HG03103 (cell line): ENCODE data around the gene ASNS.
"Not testable (repeated sequence)": the region's sequence is repeated elsewhere in the genome, so short reads cannot be mapped to it uniquely, and the experiment has no call there.

Source experiments
- ATAC-seq: cut with Tn5 transposase; IDR thresholded peaks from one replicate; pipeline ENCODE4 v1.9.1; 2021; ENCODE audit warnings: low read depth; ENCODE audit not compliant: unreplicated experiment

Gene ASNS

DNA sequence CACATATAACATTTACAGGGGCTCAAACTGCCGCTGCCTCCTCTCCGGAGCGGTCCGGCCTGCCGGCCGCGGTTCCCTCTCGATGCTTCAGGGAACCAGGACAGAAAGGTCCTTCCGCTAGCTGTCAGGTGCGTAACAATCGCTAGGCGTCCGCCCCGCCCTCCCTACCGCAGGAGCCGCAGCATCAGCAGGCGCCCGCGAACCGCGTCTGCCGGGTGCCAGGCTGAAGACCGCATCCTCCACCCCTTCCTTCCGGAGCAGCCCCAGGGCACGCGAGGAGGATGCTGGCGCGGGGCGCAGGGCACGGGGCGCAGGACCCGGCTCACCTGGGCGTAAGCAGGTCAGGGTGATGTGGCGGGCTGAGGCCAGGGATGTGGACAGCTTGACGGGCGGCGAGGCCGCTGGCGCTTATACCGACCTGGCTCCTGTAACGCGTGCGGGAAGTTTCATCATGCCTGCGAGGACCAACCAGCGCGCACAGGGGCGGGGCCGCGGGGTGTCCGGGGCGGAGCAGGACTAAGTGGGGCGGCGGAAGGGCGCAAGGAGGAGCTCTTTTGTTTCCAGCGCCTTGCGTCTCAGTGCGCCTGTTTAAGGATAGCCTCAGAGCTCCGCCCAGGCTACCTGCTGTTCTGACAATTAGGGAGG lies at the start of gene ASNS:
ASNS (minus strand) TSS at position 384 of the 645 bp plus-strand sequence. CDS start 3,252 bp downstream, outside the sequence.
- peak; percentile 99 for ATAC-seq

DNA sequence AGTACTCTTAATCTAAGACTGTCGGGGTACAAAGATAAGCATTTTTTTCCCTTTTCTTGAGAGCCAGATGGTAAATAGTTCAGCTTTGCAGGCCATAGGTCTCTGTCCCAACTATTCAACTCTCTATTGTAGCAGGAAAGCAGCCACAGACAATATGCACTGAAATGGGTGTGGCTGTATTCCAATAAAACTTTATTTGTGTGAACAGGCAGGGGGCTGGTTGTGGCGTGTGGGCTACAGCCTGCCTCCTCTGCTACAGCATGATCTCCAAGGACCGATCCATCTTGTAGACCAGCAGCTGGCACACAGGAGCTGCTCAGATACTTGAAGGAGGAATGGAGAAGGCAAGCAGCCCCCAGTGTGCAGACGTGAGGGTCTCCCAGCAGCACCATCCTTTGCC lies 49.0 kb upstream of the ASNS start:
- not testable (repeated sequence) for ATAC-seq

GRCh38 chr7:97915267-97915666 lies 43.1 kb upstream of the ASNS start:
- ATAC-seq = not testable (repeated sequence)

DNA sequence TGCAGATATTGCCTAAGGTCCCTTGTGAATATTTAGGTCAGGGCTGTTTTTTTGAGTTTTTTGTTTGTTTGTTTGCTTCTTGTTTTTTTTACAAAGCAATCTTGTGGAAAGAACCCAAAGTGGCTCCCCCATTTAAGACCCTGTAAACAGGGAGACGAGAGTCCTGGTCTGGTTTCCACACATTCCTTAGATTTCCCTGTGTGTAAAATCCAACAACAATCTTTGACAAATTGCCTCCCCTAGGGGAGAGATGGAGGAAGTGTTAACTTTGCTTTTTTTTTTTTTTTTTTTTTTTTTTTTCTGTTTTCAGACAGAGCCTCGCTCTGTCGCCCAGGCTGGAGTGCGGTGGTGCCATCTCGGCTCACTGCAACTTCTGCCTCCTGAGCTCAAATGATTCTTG lies 40.1 kb upstream of the ASNS start:
- ATAC-seq = not testable (repeated sequence)

GRCh38 chr7:97896893-97897292 lies 24.7 kb upstream of the ASNS start:
- not testable (repeated sequence) for ATAC-seq

DNA sequence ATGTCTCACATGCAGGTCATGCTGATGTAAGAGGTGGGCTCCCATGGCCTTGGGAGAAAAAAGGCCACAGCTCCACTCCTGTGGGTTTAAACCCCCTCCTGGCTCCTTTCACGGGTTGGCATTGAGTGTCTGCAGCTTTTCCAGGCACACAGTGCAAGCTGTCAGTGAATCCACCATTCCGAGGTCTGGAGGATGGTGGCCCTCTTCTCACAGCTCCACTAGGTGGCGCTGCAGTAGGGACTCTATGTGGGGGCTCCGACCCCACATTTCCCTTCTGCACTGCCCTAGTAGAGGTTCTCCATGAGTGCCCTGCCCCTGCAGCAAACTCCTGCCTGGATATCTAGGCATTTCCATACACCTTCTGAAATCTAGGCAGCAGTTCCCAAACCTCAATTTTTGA lies 19.5 kb upstream of the ASNS start:
- ATAC-seq = not testable (repeated sequence)

DNA sequence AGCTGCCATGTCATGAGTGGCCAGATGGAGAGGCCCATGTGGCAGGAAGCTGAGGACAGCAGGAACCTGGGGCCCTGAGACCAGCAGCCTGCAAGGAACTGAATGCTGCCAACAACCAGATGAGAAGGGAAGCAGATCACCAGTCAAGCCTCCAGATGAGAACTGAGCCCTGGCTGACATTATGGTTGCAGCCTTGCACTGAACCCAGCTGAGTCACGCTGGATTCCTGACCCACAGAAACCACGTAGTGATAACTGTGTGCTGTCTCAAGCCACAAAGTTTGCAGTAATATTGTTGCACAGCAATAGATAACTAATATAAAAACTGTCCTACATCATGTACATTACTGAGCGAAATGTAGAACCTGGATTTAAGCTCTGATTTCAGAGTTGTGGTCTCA lies 7.3 kb upstream of the ASNS start:
- not testable (repeated sequence) for ATAC-seq

DNA sequence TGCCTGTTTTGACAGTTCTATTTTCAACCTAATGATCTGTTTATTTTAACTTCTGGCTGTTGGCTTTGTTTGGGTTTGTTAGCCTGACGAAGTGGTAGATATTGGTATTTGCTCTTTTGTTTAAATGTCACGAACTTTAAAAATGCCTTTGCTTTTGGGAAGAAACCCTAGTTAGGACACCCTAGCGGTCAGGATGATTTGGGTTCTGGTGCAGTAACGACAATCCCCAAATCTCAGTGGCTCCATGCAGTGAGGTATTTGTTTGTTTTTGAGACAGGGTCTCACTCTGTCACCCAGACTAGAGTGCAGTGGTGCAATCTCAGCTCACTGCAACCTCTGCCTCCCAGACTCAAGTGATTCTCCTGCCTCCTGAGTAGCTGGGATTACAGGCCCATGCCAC lies 2.7 kb upstream of the ASNS start:
- ATAC-seq = not testable (repeated sequence)

- no peak for ATAC-seq
These were observed 1.4 kb upstream of the ASNS start for GRCh38 chr7:97873606-97874005.

DNA sequence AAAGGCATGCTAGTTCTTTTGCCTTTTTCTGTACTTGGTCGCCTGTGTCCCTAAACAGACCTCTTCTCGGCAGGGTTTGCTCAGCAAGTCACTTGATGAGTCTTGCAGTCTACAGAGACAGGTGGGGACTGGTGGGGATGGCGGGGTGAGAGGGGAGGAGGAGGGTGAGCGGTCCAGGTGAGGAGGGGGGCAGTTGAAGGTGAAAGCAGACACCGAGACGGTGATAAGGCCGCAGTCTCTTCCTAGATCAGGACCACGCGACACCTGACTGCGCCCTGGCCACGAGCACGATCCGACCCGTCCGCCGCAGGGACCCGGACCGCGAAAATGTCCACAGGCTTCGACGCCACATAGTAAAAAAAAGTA lies 566 bp downstream of the ASNS start:
- peak; percentile 15 for ATAC-seq

DNA sequence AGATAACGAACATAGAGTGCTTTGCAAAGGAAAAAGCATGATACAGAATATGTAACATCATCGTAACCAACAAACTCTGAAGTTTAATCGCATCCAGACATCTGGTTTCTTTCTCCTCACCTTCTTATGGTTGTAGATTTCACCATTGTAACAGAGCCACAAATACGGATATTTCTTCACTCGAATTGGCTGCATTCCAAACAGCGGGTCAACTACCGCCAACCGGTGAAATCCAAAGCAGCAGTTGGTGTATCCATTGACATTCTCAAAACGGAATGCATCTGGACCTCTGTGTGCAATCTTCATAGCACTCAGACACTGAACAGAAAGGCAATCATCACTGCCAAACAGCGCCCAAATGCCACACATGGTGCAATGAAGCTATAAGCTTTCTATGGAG lies 3.4 kb downstream of the ASNS start:
- no peak for ATAC-seq

- no peak for ATAC-seq
These were observed 3.9 kb downstream of the ASNS start for GRCh38 chr7:97868314-97868713.

GRCh38 chr7:97865104-97865503 lies 7.1 kb downstream of the ASNS start:
- ATAC-seq = no peak

DNA sequence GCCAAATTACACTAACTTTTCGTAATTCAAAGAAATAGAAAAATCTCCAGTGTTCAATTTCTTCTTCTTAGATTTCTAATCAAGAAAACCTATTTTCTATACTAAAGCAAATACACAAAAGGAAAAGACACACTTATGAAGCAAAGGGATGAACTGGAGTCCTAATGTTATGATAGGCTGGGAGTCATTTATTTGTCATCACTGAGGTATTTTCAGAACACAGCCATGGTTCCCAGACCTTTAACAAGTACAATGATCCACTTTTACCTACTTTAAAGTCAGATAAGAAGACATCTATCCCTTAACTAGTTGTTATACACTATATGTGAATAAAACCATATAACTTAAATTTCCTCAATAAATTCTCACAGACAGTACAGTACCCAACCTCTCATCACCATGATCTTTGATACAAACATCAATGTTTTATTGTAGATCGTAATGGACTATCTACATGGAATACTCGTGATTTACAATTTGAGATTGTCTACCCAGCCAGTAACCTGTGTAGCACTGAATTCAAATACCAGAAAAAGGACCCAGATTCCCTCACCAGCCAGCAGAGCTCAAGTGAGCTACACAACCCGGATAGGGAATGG lies 12.5 kb downstream of the ASNS start:
- ATAC-seq = no peak

DNA sequence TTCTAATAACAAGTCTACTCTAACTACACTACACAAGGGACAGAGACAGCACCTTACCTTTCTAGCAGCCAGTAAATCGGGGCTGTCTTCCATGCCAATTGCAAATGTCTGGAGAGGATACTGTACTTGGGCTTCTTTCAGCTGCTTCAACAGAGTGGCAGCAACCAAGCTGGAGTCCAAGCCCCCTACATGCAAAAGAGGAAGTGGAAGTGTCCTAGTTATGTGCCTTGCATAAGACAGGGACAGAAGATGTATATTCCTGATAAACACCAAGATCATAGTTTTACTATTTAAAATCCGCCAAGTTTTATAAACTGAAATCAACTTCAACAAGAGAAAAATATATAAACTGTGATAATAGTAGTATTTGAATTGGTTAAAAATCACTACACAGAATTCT lies 14.0 kb downstream of the ASNS start:
- ATAC-seq = no peak

DNA sequence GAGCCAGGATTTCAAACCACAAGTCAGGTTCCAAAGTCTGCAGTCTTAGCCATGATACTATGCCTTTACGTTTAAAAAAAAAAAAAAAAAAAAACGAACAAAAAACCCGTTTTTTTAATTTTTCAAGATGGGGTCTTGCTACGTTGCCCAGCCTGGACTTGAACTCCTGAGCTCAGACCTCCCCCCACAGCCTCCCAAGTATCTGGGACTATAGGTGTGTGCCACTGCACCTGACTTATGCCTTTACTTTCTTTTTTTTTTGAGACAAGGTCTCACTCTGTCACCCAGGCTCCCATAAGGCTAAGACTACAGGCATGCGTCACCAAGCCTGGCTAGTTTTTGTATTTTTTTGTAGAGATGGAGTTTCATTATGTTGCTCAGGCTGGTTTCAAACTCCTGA lies 14.7 kb downstream of the ASNS start:
- ATAC-seq = no peak

DNA sequence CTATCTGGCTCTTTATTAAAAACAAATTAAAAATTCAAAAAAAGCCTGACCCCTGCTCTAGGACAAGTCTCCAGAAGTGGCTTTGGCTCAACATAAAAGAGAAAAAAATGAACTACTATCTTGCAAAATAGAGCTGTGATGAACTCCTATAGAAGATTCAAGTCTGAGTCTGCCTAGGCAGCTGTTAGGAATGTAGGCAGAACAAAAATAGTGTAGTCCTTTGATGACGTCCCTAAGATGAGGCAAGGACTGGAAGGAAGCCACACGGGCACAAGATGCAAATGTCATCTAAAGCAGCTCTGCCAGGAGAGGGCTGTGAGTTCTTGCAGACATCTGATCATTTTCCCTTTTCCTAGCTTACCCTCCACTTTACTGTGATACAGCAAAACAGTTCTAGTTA lies 20.5 kb downstream of the ASNS start:
- ATAC-seq = no peak

DNA sequence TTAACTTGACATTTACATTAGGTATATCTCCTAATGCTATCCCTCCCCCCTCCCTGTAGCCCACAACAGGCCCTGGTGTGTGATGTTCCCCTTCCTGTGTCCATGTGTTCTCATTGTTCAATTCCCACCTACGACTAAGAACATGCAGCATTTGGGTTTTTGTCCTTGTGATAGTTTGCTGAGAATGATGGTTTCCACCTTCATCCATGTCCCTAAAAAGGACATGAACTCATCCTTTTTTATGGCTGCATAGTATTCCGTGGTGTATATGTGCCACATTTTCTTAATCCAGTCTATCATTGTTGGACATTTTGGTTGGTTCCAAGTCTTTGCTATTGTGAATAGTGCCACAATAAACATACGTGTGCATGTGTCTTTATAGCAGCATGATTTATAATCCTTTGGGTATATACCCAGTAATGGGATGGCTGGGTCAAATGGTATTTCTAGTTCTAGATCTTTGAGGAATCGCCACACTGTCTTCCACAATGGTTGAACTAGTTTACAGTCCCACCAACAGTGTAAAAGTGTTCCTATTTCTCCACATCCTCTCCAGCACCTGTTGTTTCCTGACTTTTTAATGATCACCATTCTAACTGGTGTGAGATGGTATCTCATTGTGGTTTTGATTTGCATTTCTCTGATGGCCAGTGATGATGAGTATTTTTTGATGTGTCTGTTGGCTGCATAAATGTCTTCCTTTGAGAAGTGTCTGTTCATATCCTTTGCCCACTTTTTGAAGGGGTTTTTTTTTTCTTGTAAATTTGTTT lies 21.8 kb downstream of the ASNS start:
- ATAC-seq = not testable (repeated sequence)

DNA sequence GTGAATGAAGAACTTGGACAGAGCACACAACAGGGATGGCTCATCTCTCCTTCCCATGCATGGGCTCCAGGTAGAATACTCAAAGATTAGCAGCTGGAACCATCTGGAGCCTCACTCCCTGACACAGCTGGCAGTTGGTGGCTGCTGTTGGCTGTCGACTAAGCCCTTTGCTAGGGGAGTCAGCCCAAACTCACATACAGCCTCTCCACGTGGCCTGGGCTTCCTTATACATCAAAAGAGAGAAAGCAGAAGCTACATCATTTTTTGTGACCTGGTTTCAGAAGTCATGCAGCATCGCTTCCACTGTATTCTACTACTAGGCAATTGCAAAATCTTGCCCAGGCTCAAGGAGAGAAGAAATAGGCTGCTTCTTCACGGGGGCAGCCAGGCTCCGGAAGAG lies 24.4 kb downstream of the ASNS start:
- ATAC-seq = no peak

GRCh38 chr7:97846945-97847344 lies 25.3 kb downstream of the ASNS start:
- ATAC-seq = no peak

DNA sequence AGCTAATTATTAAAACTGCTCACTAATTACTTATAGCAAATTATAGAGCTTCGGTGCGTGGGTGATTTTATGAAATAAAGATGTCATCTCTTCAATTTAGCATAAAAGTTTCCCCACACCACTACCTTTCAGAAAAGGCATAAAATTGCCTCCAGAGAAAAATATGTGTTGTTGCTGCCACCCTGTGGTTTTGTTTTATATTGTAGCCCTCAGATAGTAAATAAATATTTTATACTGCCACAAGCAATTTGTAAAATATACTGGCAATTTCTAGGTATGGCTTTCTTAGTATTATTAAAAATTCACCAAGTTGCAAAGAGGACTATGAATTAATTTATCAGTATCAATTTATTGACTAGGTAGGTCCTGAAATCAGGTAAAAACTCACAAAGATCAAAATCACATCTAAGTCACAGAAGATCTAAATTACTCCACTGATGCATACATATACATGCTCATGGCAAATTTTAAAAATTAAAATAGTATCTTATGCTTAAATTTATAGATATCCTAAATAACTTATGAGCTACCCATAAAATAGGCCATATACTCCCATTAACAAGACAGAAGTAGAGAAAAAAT lies 26.5 kb downstream of the ASNS start:
- no peak for ATAC-seq
